ENCODE data around the gene NEURL1B.

The NEURL1B gene, protein sequence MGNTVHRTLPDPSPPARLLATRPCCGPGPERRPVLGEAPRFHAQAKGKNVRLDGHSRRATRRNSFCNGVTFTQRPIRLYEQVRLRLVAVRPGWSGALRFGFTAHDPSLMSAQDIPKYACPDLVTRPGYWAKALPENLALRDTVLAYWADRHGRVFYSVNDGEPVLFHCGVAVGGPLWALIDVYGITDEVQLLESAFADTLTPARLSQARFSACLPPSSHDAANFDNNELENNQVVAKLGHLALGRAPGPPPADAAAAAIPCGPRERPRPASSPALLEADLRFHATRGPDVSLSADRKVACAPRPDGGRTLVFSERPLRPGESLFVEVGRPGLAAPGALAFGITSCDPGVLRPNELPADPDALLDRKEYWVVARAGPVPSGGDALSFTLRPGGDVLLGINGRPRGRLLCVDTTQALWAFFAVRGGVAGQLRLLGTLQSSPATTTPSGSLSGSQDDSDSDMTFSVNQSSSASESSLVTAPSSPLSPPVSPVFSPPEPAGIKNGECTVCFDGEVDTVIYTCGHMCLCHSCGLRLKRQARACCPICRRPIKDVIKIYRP

DNA sequence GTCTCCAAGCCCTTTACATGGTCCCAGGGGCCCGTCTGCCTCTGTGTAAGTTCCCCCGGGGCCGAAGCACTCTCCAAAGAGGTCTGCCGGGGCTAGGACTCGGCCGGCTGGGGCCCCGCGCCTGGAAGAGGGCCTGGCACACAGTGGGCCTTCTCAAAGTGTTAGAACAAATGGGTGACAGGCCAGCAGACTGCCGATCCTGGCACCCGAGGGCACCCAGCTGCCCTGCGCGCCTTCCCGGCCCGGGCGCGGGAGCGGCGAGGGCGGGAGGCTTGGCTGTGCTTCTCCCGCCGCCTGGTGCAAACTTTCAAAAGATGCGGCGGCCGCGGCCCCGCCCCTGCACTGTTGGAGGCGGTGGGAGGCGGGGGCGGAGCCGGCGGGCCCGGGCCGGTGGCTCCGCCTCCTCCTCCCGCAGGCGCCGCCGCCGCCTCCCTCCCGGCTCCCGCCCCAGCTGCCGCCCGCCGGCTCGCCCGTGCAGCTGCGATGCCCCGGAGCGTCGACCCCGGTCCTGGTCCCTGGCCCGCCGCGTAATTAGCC, at the start of gene NEURL1B:
TSS of gene NEURL1B (plus strand) at position 442 of the 537 bp plus-strand sequence. CDS start 144 bp downstream, outside the sequence.
- peaks cover 3 to 49% (median 18%) of the 10 kb centered on the region in 5 donors for H3K4me1 ChIP-seq (ENCODE audit: control insufficient read depth in 5 of 5, insufficient read depth in 5 of 5, low read length in 5 of 5)
- H3K27ac ChIP-seq (ENCODE audit: low read depth, low read length): peak within 1 kb of the TSS; percentile 75
- no peaks in the 10 kb centered on the region for H3K9me3 ChIP-seq (ENCODE audit: control insufficient read depth in 5 of 5, low read length in 5 of 5)
- peak within 1 kb of the TSS; percentile 52 to 77 (median 71) for H3K4me3 ChIP-seq (ENCODE audit: low read depth in 1 of 5, low read length in 5 of 5)
- H3K36me3 ChIP-seq (ENCODE audit: control insufficient read depth in 5 of 5, insufficient read depth in 5 of 5, low read length in 5 of 5): peaks cover 0 to 5% (median 0%) of the 10 kb centered on the region in 5 donors
- H3K27me3 ChIP-seq (ENCODE audit: control insufficient read depth in 5 of 5, insufficient read depth in 4 of 5, low read length in 5 of 5): peaks cover 15 to 29% (median 20%) of the 10 kb centered on the region in 5 donors
- peak within 1 kb of the TSS in 3 of 5 donors; percentile 53 to 73 (median 53) for H3K9ac ChIP-seq (ENCODE audit: low read length in 5 of 5)

DNA sequence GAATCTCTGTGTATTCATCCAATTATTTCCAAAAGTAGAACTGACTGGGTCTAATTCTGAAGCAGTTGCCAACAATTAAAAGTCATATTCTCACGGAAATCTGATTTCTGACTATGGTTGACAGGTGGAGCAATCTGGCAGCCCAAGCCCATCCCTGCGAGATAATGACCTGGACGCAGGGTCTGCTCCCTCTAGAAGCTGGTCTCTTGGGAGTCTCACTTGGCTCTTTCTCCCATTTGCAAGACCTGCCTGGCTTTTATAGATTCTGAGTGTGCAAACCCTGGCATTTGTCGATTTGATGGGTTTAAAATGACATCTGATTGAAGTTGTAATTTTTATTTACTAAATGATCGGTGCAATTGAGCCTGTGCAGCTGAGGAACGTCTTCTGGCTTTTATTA, 49.4 kb upstream of the NEURL1B start:
- no peaks in the 10 kb centered on the region for H3K9me3 ChIP-seq (ENCODE audit: control insufficient read depth in 5 of 5, low read length in 5 of 5)
- peaks cover 0 to 2% (median 0%) of the 10 kb centered on the region in 5 donors for H3K27me3 ChIP-seq (ENCODE audit: control insufficient read depth in 5 of 5, insufficient read depth in 4 of 5, low read length in 5 of 5)
- no peak overlapping the region for H3K9ac ChIP-seq (ENCODE audit: low read length in 5 of 5)
- H3K27ac ChIP-seq (ENCODE audit: low read depth, low read length): no peak overlapping the region
- H3K4me3 ChIP-seq (ENCODE audit: low read depth in 1 of 5, low read length in 5 of 5): no peak overlapping the region
- H3K36me3 ChIP-seq (ENCODE audit: control insufficient read depth in 5 of 5, insufficient read depth in 5 of 5, low read length in 5 of 5): no peaks in the 10 kb centered on the region
- H3K4me1 ChIP-seq (ENCODE audit: control insufficient read depth in 5 of 5, insufficient read depth in 5 of 5, low read length in 5 of 5): peaks cover 0 to 8% (median 0%) of the 10 kb centered on the region in 5 donors

DNA sequence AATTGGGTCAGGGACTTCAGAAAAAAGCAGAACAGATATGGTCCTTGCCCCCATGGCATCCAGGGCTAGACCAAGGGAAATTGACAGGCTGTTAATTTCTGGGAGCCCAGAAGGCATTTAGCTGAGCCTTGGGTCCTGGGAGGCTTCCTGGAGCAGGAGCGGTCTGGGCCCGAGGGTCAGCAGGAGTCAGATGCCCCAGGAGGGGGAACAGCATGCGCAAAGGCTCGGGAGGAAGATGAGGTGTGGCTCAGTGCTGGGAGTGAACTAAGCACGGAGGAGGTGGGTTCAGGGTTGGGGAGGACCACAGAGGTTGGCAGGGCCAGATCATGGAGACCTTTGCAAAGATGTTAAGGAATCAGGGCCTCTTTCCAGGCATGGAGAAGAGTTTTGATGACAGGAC, 48.2 kb upstream of the NEURL1B start:
- Histone ChIP-seq H3K9ac (ENCODE audit: low read length in 5 of 5) (no peak overlapping the region), H3K27me3 (ENCODE audit: control insufficient read depth in 5 of 5, insufficient read depth in 4 of 5, low read length in 5 of 5) (peaks cover 0 to under 1% (median 0%) of the 10 kb centered on the region in 5 donors), H3K4me3 (ENCODE audit: low read depth in 1 of 5, low read length in 5 of 5) (no peak overlapping the region)

DNA sequence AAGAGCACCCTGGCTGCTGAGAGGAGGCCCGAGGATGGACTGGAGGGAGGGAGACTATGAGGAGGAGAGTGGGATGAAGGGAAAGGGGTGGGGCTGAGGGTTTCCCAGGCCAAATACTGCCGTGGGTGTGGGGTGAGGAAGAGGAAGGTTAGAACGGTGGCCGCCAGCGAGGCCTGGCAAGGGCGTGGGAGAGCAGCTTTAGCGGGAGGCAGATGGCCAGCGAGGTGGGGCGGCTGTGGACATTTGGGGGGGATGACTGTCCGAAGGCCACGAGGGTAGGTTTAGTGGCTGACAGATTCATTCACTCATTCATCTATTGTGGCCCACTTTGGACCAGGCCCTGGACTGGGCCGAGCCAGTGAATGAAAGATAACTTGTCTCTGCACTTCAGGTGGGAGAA, 47.8 kb upstream of the NEURL1B start:
- no peak overlapping the region for H3K4me3 ChIP-seq (ENCODE audit: low read depth in 1 of 5, low read length in 5 of 5)
- no peak overlapping the region for H3K9ac ChIP-seq (ENCODE audit: low read length in 5 of 5)
- peaks cover 0 to 17% (median 4%) of the 10 kb centered on the region in 5 donors for H3K4me1 ChIP-seq (ENCODE audit: control insufficient read depth in 5 of 5, insufficient read depth in 5 of 5, low read length in 5 of 5)
- no peak overlapping the region for H3K27ac ChIP-seq (ENCODE audit: low read depth, low read length)
- peaks cover 0 to 3% (median 0%) of the 10 kb centered on the region in 5 donors for H3K27me3 ChIP-seq (ENCODE audit: control insufficient read depth in 5 of 5, insufficient read depth in 4 of 5, low read length in 5 of 5)
- H3K36me3 ChIP-seq (ENCODE audit: control insufficient read depth in 5 of 5, insufficient read depth in 5 of 5, low read length in 5 of 5): no peaks in the 10 kb centered on the region
- no peaks in the 10 kb centered on the region for H3K9me3 ChIP-seq (ENCODE audit: control insufficient read depth in 5 of 5, low read length in 5 of 5)

More for the DNA sequence above, 48.2 kb upstream of the NEURL1B start:
- Histone ChIP-seq H3K4me1 (ENCODE audit: control insufficient read depth in 5 of 5, insufficient read depth in 5 of 5, low read length in 5 of 5) (peaks cover 0 to 14% (median 4%) of the 10 kb centered on the region in 5 donors), H3K27ac (ENCODE audit: low read depth, low read length) (no peak overlapping the region), H3K36me3 (ENCODE audit: control insufficient read depth in 5 of 5, insufficient read depth in 5 of 5, low read length in 5 of 5) (no peaks in the 10 kb centered on the region), H3K9me3 (ENCODE audit: control insufficient read depth in 5 of 5, low read length in 5 of 5) (no peaks in the 10 kb centered on the region)

DNA sequence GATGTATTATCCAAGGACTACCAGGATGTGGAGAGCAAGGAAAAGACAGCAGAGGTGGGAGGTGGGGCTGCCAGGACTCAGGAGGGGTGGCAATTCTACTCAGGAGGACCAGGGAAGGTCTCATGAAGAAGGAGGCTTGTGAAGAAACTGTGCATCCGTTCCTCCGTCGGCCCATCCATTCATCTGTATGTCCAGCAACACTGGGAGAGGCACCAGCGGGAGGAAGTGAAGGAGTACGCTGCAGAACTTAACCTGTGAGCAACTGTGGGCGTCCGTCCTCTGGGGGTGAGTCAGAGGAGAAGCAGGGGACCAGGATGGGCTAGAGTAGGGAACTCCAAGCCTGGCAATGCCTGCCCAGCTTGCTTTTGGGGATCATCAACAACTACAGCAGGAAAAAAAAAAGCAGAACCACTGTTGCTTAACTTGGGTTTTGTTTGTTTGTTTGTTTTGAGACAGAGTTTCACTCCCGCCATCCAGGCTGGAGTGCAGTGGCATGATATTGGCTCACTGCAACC, 47.3 kb upstream of the NEURL1B start:
- Histone ChIP-seq H3K9ac (ENCODE audit: low read length in 5 of 5) (no peak overlapping the region), H3K4me3 (ENCODE audit: low read depth in 1 of 5, low read length in 5 of 5) (no peak overlapping the region), H3K4me1 (ENCODE audit: control insufficient read depth in 5 of 5, insufficient read depth in 5 of 5, low read length in 5 of 5) (peaks cover 0 to 21% (median 4%) of the 10 kb centered on the region in 5 donors), H3K27ac (ENCODE audit: low read depth, low read length) (no peak overlapping the region), H3K9me3 (ENCODE audit: control insufficient read depth in 5 of 5, low read length in 5 of 5) (no peaks in the 10 kb centered on the region), H3K27me3 (ENCODE audit: control insufficient read depth in 5 of 5, insufficient read depth in 4 of 5, low read length in 5 of 5) (peaks cover 0 to 3% (median 0%) of the 10 kb centered on the region in 5 donors), H3K36me3 (ENCODE audit: control insufficient read depth in 5 of 5, insufficient read depth in 5 of 5, low read length in 5 of 5) (no peaks in the 10 kb centered on the region)

DNA sequence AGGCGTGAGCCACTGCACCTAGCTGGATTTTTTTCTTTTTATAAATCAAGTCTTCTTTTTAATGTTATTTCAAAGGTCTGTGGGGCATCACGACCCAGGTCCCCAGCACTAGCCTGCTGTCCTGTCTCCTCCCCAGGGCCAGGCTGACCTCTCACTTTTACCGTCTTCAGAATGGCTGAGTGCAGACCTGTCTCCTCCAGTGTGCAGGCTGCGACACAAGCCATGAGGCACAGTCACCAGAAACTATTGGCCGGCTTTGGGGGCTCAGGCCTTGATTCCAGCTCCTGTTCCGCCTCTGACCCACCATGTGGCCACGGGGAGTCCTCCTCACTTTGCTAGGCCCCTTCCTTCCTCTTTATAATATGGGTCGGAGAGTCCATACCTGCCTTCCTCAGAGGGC, 46.6 kb upstream of the NEURL1B start:
- Histone ChIP-seq H3K27ac (ENCODE audit: low read depth, low read length) (no peak overlapping the region), H3K36me3 (ENCODE audit: control insufficient read depth in 5 of 5, insufficient read depth in 5 of 5, low read length in 5 of 5) (no peaks in the 10 kb centered on the region), H3K4me3 (ENCODE audit: low read depth in 1 of 5, low read length in 5 of 5) (no peak overlapping the region), H3K27me3 (ENCODE audit: control insufficient read depth in 5 of 5, insufficient read depth in 4 of 5, low read length in 5 of 5) (peaks cover 0 to 3% (median 0%) of the 10 kb centered on the region in 5 donors), H3K9ac (ENCODE audit: low read length in 5 of 5) (no peak overlapping the region), H3K4me1 (ENCODE audit: control insufficient read depth in 5 of 5, insufficient read depth in 5 of 5, low read length in 5 of 5) (peaks cover 0 to 25% (median 4%) of the 10 kb centered on the region in 5 donors), H3K9me3 (ENCODE audit: control insufficient read depth in 5 of 5, low read length in 5 of 5) (no peaks in the 10 kb centered on the region)

DNA sequence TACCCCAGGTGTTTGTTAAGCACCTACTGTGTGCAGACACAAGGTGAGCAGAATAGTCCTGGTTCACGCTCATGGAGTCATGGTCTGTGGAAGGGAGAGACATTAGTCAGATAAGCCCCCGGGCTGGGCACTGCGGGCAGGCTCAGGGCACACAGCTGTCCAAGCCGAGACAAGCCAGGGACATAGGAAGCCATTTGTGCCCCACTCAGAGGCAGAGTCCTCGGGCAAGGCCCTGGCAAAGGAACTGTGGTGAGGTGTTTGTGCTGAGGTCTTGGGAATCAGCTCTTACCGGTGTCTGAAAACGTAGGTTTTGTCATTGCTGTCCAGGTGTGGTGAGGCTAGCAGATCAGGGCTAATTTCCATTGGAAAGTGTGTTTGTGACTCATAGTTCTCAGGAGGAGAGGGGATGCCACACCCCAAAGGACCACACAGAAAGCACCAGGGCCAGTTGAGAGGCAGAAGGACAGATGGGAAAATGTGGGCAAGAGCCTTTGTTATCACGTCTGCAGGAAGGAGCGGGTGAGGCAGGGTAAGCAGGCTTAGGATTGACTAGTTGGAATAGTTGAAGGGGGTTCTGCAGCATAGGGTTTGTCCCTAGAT, 46.1 kb upstream of the NEURL1B start:
- Histone ChIP-seq H3K27me3 (ENCODE audit: control insufficient read depth in 5 of 5, insufficient read depth in 4 of 5, low read length in 5 of 5) (peaks cover 0 to 3% (median 0%) of the 10 kb centered on the region in 5 donors), H3K36me3 (ENCODE audit: control insufficient read depth in 5 of 5, insufficient read depth in 5 of 5, low read length in 5 of 5) (no peaks in the 10 kb centered on the region), H3K4me1 (ENCODE audit: control insufficient read depth in 5 of 5, insufficient read depth in 5 of 5, low read length in 5 of 5) (peaks cover 0 to 25% (median 4%) of the 10 kb centered on the region in 5 donors), H3K9me3 (ENCODE audit: control insufficient read depth in 5 of 5, low read length in 5 of 5) (no peaks in the 10 kb centered on the region), H3K27ac (ENCODE audit: low read depth, low read length) (no peak overlapping the region), H3K9ac (ENCODE audit: low read length in 5 of 5) (no peak overlapping the region), H3K4me3 (ENCODE audit: low read depth in 1 of 5, low read length in 5 of 5) (no peak overlapping the region)

DNA sequence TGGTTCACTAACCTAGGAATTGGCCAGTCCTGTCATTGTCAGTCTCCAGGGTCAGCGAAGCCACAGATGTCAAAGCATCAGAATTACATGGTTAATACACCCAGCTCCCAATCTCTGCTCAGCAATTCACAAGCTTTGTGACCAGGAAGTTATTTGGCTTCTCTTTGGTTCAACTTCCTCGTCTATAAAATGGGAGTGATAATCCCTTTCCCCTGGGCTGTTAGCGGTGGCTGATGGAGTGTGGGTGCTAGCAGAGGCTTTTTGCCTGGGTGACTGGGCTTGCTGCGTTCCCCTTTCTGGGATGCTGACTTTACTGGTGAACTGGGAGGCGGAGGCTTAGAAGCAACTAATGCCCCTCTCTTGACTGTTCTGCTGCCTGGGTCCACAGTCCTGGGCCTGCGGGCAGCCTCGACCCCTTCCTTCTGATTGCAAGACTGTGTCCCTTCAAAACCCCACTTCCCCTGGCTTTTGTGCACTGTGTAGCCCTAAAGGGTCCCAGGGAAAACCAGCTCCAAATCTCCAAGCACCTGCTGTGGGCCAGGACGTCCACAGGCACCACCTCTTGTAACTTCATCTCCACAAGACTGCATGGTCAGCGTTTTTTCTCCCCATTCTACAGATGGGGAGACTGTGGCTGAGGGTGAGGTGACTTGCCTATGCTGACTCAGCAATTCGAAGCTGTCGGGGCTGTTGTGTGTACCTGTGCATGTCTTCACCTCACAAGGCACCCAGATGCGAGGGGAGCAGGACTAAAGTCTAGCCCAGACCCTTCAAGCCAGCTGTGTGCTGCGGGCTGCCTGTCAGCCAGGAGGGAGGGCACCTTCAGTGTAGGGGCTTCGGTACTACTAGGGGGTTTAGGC, 45.2 kb upstream of the NEURL1B start:
- Histone ChIP-seq H3K4me3 (ENCODE audit: low read depth in 1 of 5, low read length in 5 of 5) (no peak overlapping the region), H3K9me3 (ENCODE audit: control insufficient read depth in 5 of 5, low read length in 5 of 5) (no peaks in the 10 kb centered on the region), H3K27me3 (ENCODE audit: control insufficient read depth in 5 of 5, insufficient read depth in 4 of 5, low read length in 5 of 5) (peaks cover 0 to 3% (median 0%) of the 10 kb centered on the region in 5 donors), H3K9ac (ENCODE audit: low read length in 5 of 5) (no peak overlapping the region), H3K4me1 (ENCODE audit: control insufficient read depth in 5 of 5, insufficient read depth in 5 of 5, low read length in 5 of 5) (peaks cover 0 to 25% (median 4%) of the 10 kb centered on the region in 5 donors), H3K36me3 (ENCODE audit: control insufficient read depth in 5 of 5, insufficient read depth in 5 of 5, low read length in 5 of 5) (no peaks in the 10 kb centered on the region), H3K27ac (ENCODE audit: low read depth, low read length) (no peak overlapping the region)

DNA sequence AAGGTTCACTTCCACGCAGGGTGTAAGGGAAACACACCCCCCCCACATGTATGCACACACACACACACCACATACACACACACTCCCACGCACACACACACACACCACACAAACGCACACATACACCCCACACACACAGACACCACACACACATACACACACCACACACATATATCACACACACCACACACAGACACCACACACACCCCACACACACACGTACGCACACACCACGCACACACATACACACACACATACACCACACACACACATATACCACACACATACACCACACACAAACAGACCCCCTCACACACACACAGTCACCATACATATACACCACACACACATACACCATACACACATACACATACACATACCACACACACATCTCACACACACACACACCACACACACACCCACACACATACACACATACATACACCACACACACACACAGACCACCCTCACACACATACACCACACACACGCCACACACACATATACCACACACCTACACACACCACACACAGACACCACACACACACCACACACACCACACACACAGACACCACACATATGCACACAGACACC, 44.3 kb upstream of the NEURL1B start:
- Histone ChIP-seq H3K27me3 (ENCODE audit: control insufficient read depth in 5 of 5, insufficient read depth in 4 of 5, low read length in 5 of 5) (peaks cover 0 to 3% (median 0%) of the 10 kb centered on the region in 5 donors), H3K4me1 (ENCODE audit: control insufficient read depth in 5 of 5, insufficient read depth in 5 of 5, low read length in 5 of 5) (peaks cover 0 to 25% (median 4%) of the 10 kb centered on the region in 5 donors), H3K9ac (ENCODE audit: low read length in 5 of 5) (no peak overlapping the region), H3K27ac (ENCODE audit: low read depth, low read length) (no peak overlapping the region), H3K9me3 (ENCODE audit: control insufficient read depth in 5 of 5, low read length in 5 of 5) (no peaks in the 10 kb centered on the region), H3K36me3 (ENCODE audit: control insufficient read depth in 5 of 5, insufficient read depth in 5 of 5, low read length in 5 of 5) (no peaks in the 10 kb centered on the region), H3K4me3 (ENCODE audit: low read depth in 1 of 5, low read length in 5 of 5) (no peak overlapping the region)
